ENCODE measurements around the gene SLIT2.
A peak's percentile ranks its signal among the peaks of the same experiment; 100 is the strongest.

SLIT2 gene

GRCh38 chr4:20248155-20248558, 3.5 kb upstream of the SLIT2 start:
- DNase-seq (ENCODE audit: low spot score): no peak
- no peak overlapping the region for H3K27ac ChIP-seq
- TF ChIP-seq CTCF (IDR thresholded peaks at IDR 0.05): peak; percentile 41

GRCh38 chr4:20249333-20249732, 2.4 kb upstream of the SLIT2 start:
- H3K4me3 ChIP-seq: no peak overlapping the region
- no peak overlapping the region for H3K27ac ChIP-seq
- TF ChIP-seq CTCF (IDR thresholded peaks at IDR 0.05): no peak
- DNase-seq (ENCODE audit: low spot score): no peak

More at GRCh38 chr4:20248155-20248558, 3.5 kb upstream of the SLIT2 start:
- no peak overlapping the region for H3K4me3 ChIP-seq

- DNase-seq (ENCODE audit: low spot score): no peak
- Histone ChIP-seq H3K4me3 (peak overlapping the region; percentile 79), H3K27ac (peak overlapping the region; percentile 46 to 70)
- no peak for TF ChIP-seq CTCF (IDR thresholded peaks at IDR 0.05)
Measured at GRCh38 chr4:20251031-20251795, 492 bp upstream of the SLIT2 start.

- Histone ChIP-seq H3K27ac (peak overlapping the region in 1 of 2 donors; percentile 70), H3K4me3 (peak overlapping the region; percentile 79)
- peak; percentile 73 for DNase-seq (ENCODE audit: low spot score)
- no peak for TF ChIP-seq CTCF (IDR thresholded peaks at IDR 0.05)
Measured at GRCh38 chr4:20252656-20253282, 1.1 kb downstream of the SLIT2 start.

- DNase-seq (ENCODE audit: low spot score): no peak
- Histone ChIP-seq H3K27ac (peak overlapping the region in 1 of 2 donors; percentile 70), H3K4me3 (peak overlapping the region; percentile 79)
- TF ChIP-seq CTCF (IDR thresholded peaks at IDR 0.05): no peak
Measured at GRCh38 chr4:20253283-20253734, 1.6 kb downstream of the SLIT2 start.

GRCh38 chr4:20253735-20254409, 2.2 kb downstream of the SLIT2 start:
- H3K27ac ChIP-seq: peak overlapping the region; percentile 11 to 70

More at GRCh38 chr4:20253735-20254409, 2.2 kb downstream of the SLIT2 start:
- peak; percentile 75 for DNase-seq (ENCODE audit: low spot score)
- H3K4me3 ChIP-seq: peak overlapping the region; percentile 79
- no peak for TF ChIP-seq CTCF (IDR thresholded peaks at IDR 0.05)

All from coronary artery (tissue), 2 donors.